Liver (tissue), 9 donors: ENCODE results near the gene ZNF814. TPM values are rescaled to one million over a fixed set of nuclear protein-coding genes. Genes with fewer than 3 reads are reported as not detected.
"Not testable (repeated sequence)": the region's sequence is repeated elsewhere in the genome, so short reads cannot be mapped to it uniquely, and the experiment has no call there.

Experiments
- DNase-seq: peaks from one replicate; pipeline ENCODE4 v3.0.0-alpha.2; 2017; ENCODE audit warnings: low spot score
- H3K27ac ChIP-seq, 2 donors: one replicate each; pipeline ENCODE4 v1.7.0; 2013; ENCODE audit warnings: inconsistent platforms in 2 of 2, low read length in 2 of 2, control low read depth in 1 of 2, low read depth in 1 of 2, mild to moderate bottlenecking in 1 of 2
- H3K27me3 ChIP-seq, 4 donors: one replicate each; pipeline versions ENCODE4 v1.6.1 to v1.7.0; 2013; ENCODE audit warnings: low read length in 3 of 4, inconsistent platforms in 1 of 4, mild to moderate bottlenecking in 1 of 4, moderate library complexity in 1 of 4; ENCODE audit not compliant: control insufficient read depth in 4 of 4, insufficient read depth in 4 of 4
- H3K36me3 ChIP-seq, 4 donors: one replicate each; pipeline versions ENCODE4 v1.6.1 to v1.7.0; 2013; ENCODE audit warnings: low read length in 3 of 4, mild to moderate bottlenecking in 3 of 4, low read depth in 1 of 4, moderate library complexity in 1 of 4; ENCODE audit not compliant: control insufficient read depth in 4 of 4, insufficient read depth in 3 of 4
- H3K4me1 ChIP-seq, 4 donors: one replicate each; pipeline versions ENCODE4 v1.6.1 to v1.7.0; 2013; ENCODE audit warnings: low read length in 3 of 4, mild to moderate bottlenecking in 3 of 4, moderate library complexity in 1 of 4; ENCODE audit not compliant: control insufficient read depth in 4 of 4, insufficient read depth in 4 of 4
- H3K4me3 ChIP-seq, 3 donors: one replicate each; pipeline versions ENCODE4 v1.6.1 to v1.7.0; 2013; ENCODE audit warnings: low read length in 3 of 3, control low read depth in 1 of 3, low read depth in 1 of 3, mild to moderate bottlenecking in 1 of 3
- H3K9ac ChIP-seq, 2 donors: one replicate each; pipeline ENCODE4 v1.7.0; 2013; ENCODE audit warnings: low read length in 2 of 2, mild to moderate bottlenecking in 2 of 2, moderate library complexity in 2 of 2, control low read depth in 1 of 2, low read depth in 1 of 2
- H3K9me3 ChIP-seq, 4 donors: one replicate each; pipeline versions ENCODE4 v1.6.1 to v1.7.0; 2013; ENCODE audit warnings: low read length in 3 of 4; ENCODE audit not compliant: control insufficient read depth in 4 of 4
- CTCF ChIP-seq: fragments of 150-350 bp; IDR thresholded peaks from 2 replicates; pipeline ENCODE4 v1.5.1; 2017; ENCODE audit warnings: improper control_type of control experiment, low read depth, low read length; ENCODE audit not compliant: missing input control
- FOXA1 ChIP-seq: IDR thresholded peaks from 2 replicates; pipeline ENCODE4 v1.6.1; 2016; ENCODE audit warnings: antibody characterized with exemption
- FOXA2 ChIP-seq: IDR thresholded peaks from 2 replicates; pipeline ENCODE4 v1.6.1; 2016; ENCODE audit warnings: antibody characterized with exemption
- GABPA ChIP-seq, 2 donors: IDR thresholded peaks in 1 of 2; conservative IDR thresholded peaks in 1 of 2; 2 replicates each; pipeline ENCODE4 v1.6.1; 2016; ENCODE audit warnings: antibody characterized with exemption in 2 of 2, mild to moderate bottlenecking in 1 of 2, moderate library complexity in 1 of 2
- HNF4A ChIP-seq, 2 donors: conservative IDR thresholded peaks; 2 replicates each; pipeline ENCODE4 v1.6.1; 2016; ENCODE audit warnings: antibody characterized with exemption in 2 of 2, mild to moderate bottlenecking in 2 of 2
- HNF4G ChIP-seq: IDR thresholded peaks from 2 replicates; pipeline ENCODE4 v1.6.1; 2016; ENCODE audit warnings: antibody characterized with exemption
- MAX ChIP-seq: IDR thresholded peaks from 2 replicates; pipeline ENCODE4 v1.6.1; 2016; ENCODE audit warnings: antibody characterized with exemption
- RAD21 ChIP-seq, 2 donors: IDR thresholded peaks; 2 replicates each; pipeline ENCODE4 v1.6.1; 2016; ENCODE audit warnings: antibody characterized with exemption in 2 of 2, mild to moderate bottlenecking in 2 of 2
- RXRA ChIP-seq, 2 donors: IDR thresholded peaks; 2 replicates each; pipeline ENCODE4 v1.6.1; 2017 to 2018; ENCODE audit warnings: antibody characterized with exemption in 2 of 2, mild to moderate bottlenecking in 1 of 2
- SP1 ChIP-seq: IDR thresholded peaks from 2 replicates; pipeline ENCODE4 v1.6.1; 2018; ENCODE audit warnings: antibody characterized with exemption, mild to moderate bottlenecking
- YY1 ChIP-seq: IDR thresholded peaks from 2 replicates; pipeline ENCODE4 v1.6.1; 2016; ENCODE audit warnings: antibody characterized with exemption, mild to moderate bottlenecking
- ZBTB33 ChIP-seq: IDR thresholded peaks from 2 replicates; pipeline ENCODE4 v1.6.1; 2016; ENCODE audit warnings: antibody characterized with exemption
- WGBS: extraction: QIAGEN DNeasy Blood & Tissue Kit; methylation state at CpG from one replicate; pipeline ENCODE4 v1.1.7; 2013; 5-methylcytosine and 5-hydroxymethylcytosine counted together
- polyA plus RNA-seq, 2 donors: library from polyadenylated mRNA; stranded (reverse) in 1 of 2; unstranded in 1 of 2; fragments of 200-250 nt in 1 of 2; fragments of >200 nt in 1 of 2; fragmentation: Nextera tagmentation in 1 of 2; extraction: Ambion mirVana in 1 of 2; gene quantifications; one replicate each; pipeline versions ENCODE4 v1.2.1 to v1.2.3, GENCODE V29; 2013 to 2015
- total RNA-seq, 2 donors: library from RNA; depleted of rRNA; stranded (reverse); fragments of >200 nt; gene quantifications; one replicate each; pipeline ENCODE4 v1.2.3, GENCODE V29; 2014
- donor health status: healthy.
- donor health status: healthy.
- donor health status: healthy.
- donor health status: healthy.
- donor health status: healthy.

Gene ZNF814
- total and polyA plus RNA-seq, 4 donors: 6.9 to 13.8 (median 8.2) TPM

- H3K27me3 ChIP-seq, H3K36me3 ChIP-seq, H3K9me3 ChIP-seq: not testable (repeated sequence)
- TF ChIP-seq RAD21 (IDR thresholded peaks at IDR 0.05): peak in 1 of 2 donors; percentile 28
- TF ChIP-seq MAX: peak; percentile 90
- TF ChIP-seq YY1: peak; percentile 79
- peak in 1 of 2 donors; percentile 12 for TF ChIP-seq RXRA (IDR thresholded peaks at IDR 0.05)
- peak; percentile 30 for TF ChIP-seq SP1
- peak; percentile 36 to 87 for TF ChIP-seq GABPA (IDR thresholded peaks at IDR 0.05 in 1 of 2, conservative IDR thresholded peaks at IDR 0.05 in 1 of 2)
- peak within 1 kb of the TSS; percentile 64 to 69 for H3K27ac ChIP-seq
- peaks cover 4 to 14% (median 10%) of the 10 kb centered on the region in 4 donors for H3K4me1 ChIP-seq
- WGBS: under 1% methylated on average over 42 of the region's 42 CpGs
- peak within 1 kb of the TSS; percentile 60 to 68 for H3K9ac ChIP-seq
- H3K4me3 ChIP-seq: peak within 1 kb of the TSS; percentile 53 to 92 (median 89)
- peak; percentile 80 for DNase-seq
Measured at GRCh38 chr19:57849666-57850473, 39.0 kb downstream of the ZNF814 start, which contains the start of gene ZNF587. Gene ZNF587, plus strand, starts transcription at chr19:57849859. Its CDS starts 180 bp downstream, at chr19:57850039.

GRCh38 chr19:57849162-57849665, 39.6 kb downstream of the ZNF814 start:
- Histone ChIP-seq H3K36me3 (peaks cover 0 to 13% (median 0%) of the 10 kb centered on the region in 4 donors), H3K4me3 (peak overlapping the region in 1 of 3 donors; percentile 92), H3K4me1 (peaks cover 4 to 14% (median 10%) of the 10 kb centered on the region in 4 donors)
- not testable (repeated sequence) for H3K9ac ChIP-seq, DNase-seq, H3K27me3 ChIP-seq, H3K27ac ChIP-seq, H3K9me3 ChIP-seq
- 95% methylated on average over 2 of the region's 2 CpGs for WGBS

GRCh38 chr19:57847164-57847563, 41.7 kb downstream of the ZNF814 start:
- H3K27me3 ChIP-seq, DNase-seq, H3K27ac ChIP-seq, H3K9ac ChIP-seq, H3K9me3 ChIP-seq, H3K4me3 ChIP-seq: not testable (repeated sequence)
- Histone ChIP-seq H3K36me3 (peaks cover 0 to 14% (median 0%) of the 10 kb centered on the region in 4 donors), H3K4me1 (peaks cover 4 to 14% (median 10%) of the 10 kb centered on the region in 4 donors)
- TF ChIP-seq FOXA2: peak; percentile 48
- peak in 1 of 2 donors; percentile 51 for TF ChIP-seq RXRA (IDR thresholded peaks at IDR 0.05)
- TF ChIP-seq GABPA (IDR thresholded peaks at IDR 0.05 in 1 of 2, conservative IDR thresholded peaks at IDR 0.05 in 1 of 2): peak in 1 of 2 donors; percentile 15
- peak in 1 of 2 donors; percentile 16 for TF ChIP-seq HNF4A (conservative IDR thresholded peaks at IDR 0.05)
- WGBS: 74% methylated on average over 3 of the region's 3 CpGs

- TF ChIP-seq SP1: no peak
- no peak for TF ChIP-seq CTCF
- no peak for TF ChIP-seq HNF4G
- TF ChIP-seq FOXA1: no peak
- no peak for TF ChIP-seq ZBTB33
- H3K36me3 ChIP-seq: peaks cover 5 to 35% (median 8%) of the 10 kb centered on the region in 4 donors
- H3K9ac ChIP-seq: no peak overlapping the region
- no peaks in the 10 kb centered on the region for H3K27me3 ChIP-seq
- no peak overlapping the region for H3K4me3 ChIP-seq
- no peak for DNase-seq
- no peaks in the 10 kb centered on the region for H3K4me1 ChIP-seq
- no peaks in the 10 kb centered on the region for H3K9me3 ChIP-seq
- WGBS: 90% methylated on average over 6 of the region's 6 CpGs
- no peak overlapping the region for H3K27ac ChIP-seq
Measured at GRCh38 chr19:57841122-57841763, 47.6 kb downstream of the ZNF814 start.

GRCh38 chr19:57838622-57839191, 50.1 kb downstream of the ZNF814 start:
- H3K4me1 ChIP-seq, H3K4me3 ChIP-seq, H3K9ac ChIP-seq, H3K27me3 ChIP-seq, DNase-seq, H3K27ac ChIP-seq, H3K9me3 ChIP-seq: not testable (repeated sequence)
- WGBS: 96% methylated on average over 5 of the region's 5 CpGs
- H3K36me3 ChIP-seq: peaks cover 5 to 25% (median 8%) of the 10 kb centered on the region in 4 donors
